Inferior parietal cortex (tissue), 1 donor: ENCODE results near the gene ROBO2.

Source experiments
- DNase-seq: peaks from one replicate; pipeline ENCODE4 v3.0.0-alpha.2; 2016; ENCODE audit errors: extremely low spot score

Gene ROBO2

GRCh38 chr3:77122652-77123051, 82.8 kb downstream of the ROBO2 start:
- DNase-seq: no peak

- DNase-seq: no peak
These were observed 86.1 kb downstream of the ROBO2 start for GRCh38 chr3:77125966-77126365.

GRCh38 chr3:77134769-77135168, 94.9 kb downstream of the ROBO2 start:
- DNase-seq: no peak

- no peak for DNase-seq
These were observed 97.7 kb downstream of the ROBO2 start for GRCh38 chr3:77137559-77137958.

- DNase-seq: no peak
These were observed 99.7 kb downstream of the ROBO2 start for GRCh38 chr3:77139624-77140023.

- DNase-seq: no peak
These were observed 101.5 kb downstream of the ROBO2 start for GRCh38 chr3:77141423-77141822.

GRCh38 chr3:77142578-77142977, 102.7 kb downstream of the ROBO2 start:
- no peak for DNase-seq

GRCh38 chr3:77146004-77146403, 106.1 kb downstream of the ROBO2 start:
- DNase-seq: no peak

- no peak for DNase-seq
These were observed 108.1 kb downstream of the ROBO2 start for GRCh38 chr3:77147836-77148578.

- DNase-seq: no peak
These were observed 109.5 kb downstream of the ROBO2 start for GRCh38 chr3:77149382-77149781.

GRCh38 chr3:77150028-77150427, 110.1 kb downstream of the ROBO2 start:
- DNase-seq: no peak

- DNase-seq: no peak
These were observed 110.9 kb downstream of the ROBO2 start for GRCh38 chr3:77150759-77151158.

- no peak for DNase-seq
These were observed 119.1 kb downstream of the ROBO2 start for GRCh38 chr3:77158730-77159581.

GRCh38 chr3:77160931-77161497, 121.1 kb downstream of the ROBO2 start:
- DNase-seq: no peak

GRCh38 chr3:77169823-77170222, 129.9 kb downstream of the ROBO2 start:
- DNase-seq: no peak

- no peak for DNase-seq
These were observed 131.1 kb downstream of the ROBO2 start for GRCh38 chr3:77171026-77171425.

GRCh38 chr3:77179762-77180161, 139.9 kb downstream of the ROBO2 start:
- no peak for DNase-seq

- DNase-seq: no peak
These were observed 142.4 kb downstream of the ROBO2 start for GRCh38 chr3:77182341-77182740.

- DNase-seq: no peak
These were observed 146.4 kb downstream of the ROBO2 start for GRCh38 chr3:77186319-77186718.

GRCh38 chr3:77186728-77187127, 146.8 kb downstream of the ROBO2 start:
- no peak for DNase-seq

GRCh38 chr3:77188210-77188609, 148.3 kb downstream of the ROBO2 start:
- no peak for DNase-seq

- no peak for DNase-seq
These were observed 149.4 kb downstream of the ROBO2 start for GRCh38 chr3:77189258-77189657.

GRCh38 chr3:77189684-77190083, 149.8 kb downstream of the ROBO2 start:
- no peak for DNase-seq
